ENCODE data around the gene BGLAP. TPM values are rescaled to one million over a fixed set of nuclear protein-coding genes. Genes with fewer than 3 reads are reported as not detected.

The BGLAP gene
- total RNA-seq, 1 donor from 2014 or later, result 2.5 TPM

DNA sequence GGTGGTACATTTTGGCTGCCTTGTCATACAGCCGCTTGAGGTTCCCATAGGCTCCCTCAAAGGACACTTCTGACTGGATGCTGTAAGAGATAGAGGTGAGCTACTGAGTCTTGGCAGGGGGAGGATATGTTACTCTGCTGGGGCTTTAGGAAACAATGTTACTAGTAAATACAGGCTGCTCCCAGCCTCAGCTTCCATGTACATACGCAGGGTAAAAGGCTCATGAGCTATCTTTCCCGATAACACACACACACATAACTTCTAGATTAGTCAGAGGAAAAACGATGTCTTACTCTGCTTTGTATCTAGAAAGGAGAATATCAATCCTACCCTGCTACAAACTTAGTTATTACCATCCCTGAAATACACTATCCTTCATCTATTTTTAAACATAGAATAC lies 26.4 kb downstream of the BGLAP start:
- H3K9me3 Mint-ChIP-seq, result no peaks in the 10 kb centered on the region
- intact Hi-C loops (cut with micrococcal nuclease), result no loop called here
- H3K27ac Mint-ChIP-seq, result no peak overlapping the region
- no peaks in the 10 kb centered on the region for H3K4me1 Mint-ChIP-seq (ENCODE audit: low read depth)
- H3K36me3 Mint-ChIP-seq (ENCODE audit: low read depth), result peaks cover 59% of the 10 kb centered on the region
- H3K27me3 Mint-ChIP-seq (ENCODE audit: insufficient read depth), result no peaks in the 10 kb centered on the region
- no peak for DNase-seq (ENCODE audit: low spot score)
- no peak overlapping the region for H3K4me3 Mint-ChIP-seq

DNA sequence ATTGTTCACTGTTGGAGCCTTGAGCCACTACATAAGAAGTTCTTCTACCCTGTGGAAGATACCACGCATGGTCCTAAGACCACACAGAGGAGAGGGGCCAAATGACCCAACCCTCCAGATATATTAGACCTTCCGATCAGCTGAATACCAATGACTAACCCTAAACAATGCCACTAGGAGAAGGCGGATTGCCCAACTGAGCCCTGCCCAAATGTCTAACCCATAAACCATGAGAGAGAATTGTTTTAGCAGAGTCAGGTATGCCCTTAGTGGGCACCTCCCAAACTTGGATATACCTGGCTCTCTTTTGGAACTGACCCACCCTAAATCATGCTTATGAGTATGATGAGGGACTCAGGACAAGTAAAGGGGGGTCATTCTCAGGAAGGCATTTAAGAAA lies 28.3 kb downstream of the BGLAP start:
- H3K4me3 Mint-ChIP-seq, result no peak overlapping the region
- intact Hi-C loops (cut with micrococcal nuclease), result no loop called here
- H3K36me3 Mint-ChIP-seq (ENCODE audit: low read depth), result peaks cover 59% of the 10 kb centered on the region
- H3K27ac Mint-ChIP-seq, result no peak overlapping the region
- H3K27me3 Mint-ChIP-seq (ENCODE audit: insufficient read depth), result no peaks in the 10 kb centered on the region
- H3K9me3 Mint-ChIP-seq, result no peaks in the 10 kb centered on the region
- DNase-seq (ENCODE audit: low spot score), result no peak
- H3K4me1 Mint-ChIP-seq (ENCODE audit: low read depth), result no peaks in the 10 kb centered on the region

DNA sequence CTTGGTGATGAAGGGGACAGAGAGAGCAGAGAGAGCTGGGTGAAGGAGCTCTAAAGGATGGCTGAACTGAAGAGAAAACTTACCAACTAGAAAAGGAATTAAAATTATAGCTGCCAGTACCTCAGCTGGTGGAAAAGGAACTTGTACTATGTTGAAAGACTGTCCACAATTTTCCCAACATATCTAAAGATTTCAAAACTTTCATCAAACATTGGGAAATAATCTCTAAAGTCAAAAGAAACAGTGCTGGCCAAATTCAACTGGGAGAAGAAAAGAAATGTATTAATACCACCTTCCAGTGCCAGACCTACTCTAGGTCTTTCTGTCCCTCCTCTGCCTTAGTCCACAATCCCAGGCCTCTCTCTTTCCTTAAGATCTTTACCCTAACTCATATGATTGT lies 34.5 kb downstream of the BGLAP start:
- H3K27me3 Mint-ChIP-seq (ENCODE audit: insufficient read depth), result peaks cover 1% of the 10 kb centered on the region
- H3K27ac Mint-ChIP-seq, result no peak overlapping the region
- intact Hi-C loops (cut with micrococcal nuclease), result no loop called here
- H3K36me3 Mint-ChIP-seq (ENCODE audit: low read depth), result peaks cover 53% of the 10 kb centered on the region
- H3K4me3 Mint-ChIP-seq, result no peak overlapping the region
- no peaks in the 10 kb centered on the region for H3K9me3 Mint-ChIP-seq
- peaks cover 18% of the 10 kb centered on the region for H3K4me1 Mint-ChIP-seq (ENCODE audit: low read depth)
- DNase-seq (ENCODE audit: low spot score), result no peak

DNA sequence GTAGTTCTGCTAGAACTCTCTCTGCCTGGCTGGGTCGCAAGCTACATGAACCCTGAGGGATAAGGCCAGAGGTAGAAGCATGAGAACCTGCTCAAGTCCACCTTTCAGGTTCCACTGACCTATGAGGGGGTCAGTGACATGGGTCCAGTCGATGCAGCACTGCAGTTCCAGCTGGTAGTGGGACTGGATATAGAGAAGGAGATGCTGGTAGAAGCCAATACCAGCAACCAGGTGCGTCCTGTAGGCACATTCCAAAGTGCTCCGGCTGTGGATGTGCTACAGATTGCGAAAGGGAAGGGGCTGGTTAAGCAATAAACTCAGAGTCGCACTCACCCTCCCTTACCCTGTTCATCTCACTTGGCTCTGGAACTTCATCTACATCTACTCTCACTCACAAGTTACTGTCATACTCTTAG lies 35.0 kb downstream of the BGLAP start:
- no peak for DNase-seq (ENCODE audit: low spot score)
- H3K27ac Mint-ChIP-seq, result no peak overlapping the region
- intact Hi-C loops (cut with micrococcal nuclease), result no loop called here
- H3K9me3 Mint-ChIP-seq, result no peaks in the 10 kb centered on the region
- H3K4me1 Mint-ChIP-seq (ENCODE audit: low read depth), result peaks cover 21% of the 10 kb centered on the region
- peaks cover 50% of the 10 kb centered on the region for H3K36me3 Mint-ChIP-seq (ENCODE audit: low read depth)
- no peak overlapping the region for H3K4me3 Mint-ChIP-seq
- peaks cover 1% of the 10 kb centered on the region for H3K27me3 Mint-ChIP-seq (ENCODE audit: insufficient read depth)

DNA sequence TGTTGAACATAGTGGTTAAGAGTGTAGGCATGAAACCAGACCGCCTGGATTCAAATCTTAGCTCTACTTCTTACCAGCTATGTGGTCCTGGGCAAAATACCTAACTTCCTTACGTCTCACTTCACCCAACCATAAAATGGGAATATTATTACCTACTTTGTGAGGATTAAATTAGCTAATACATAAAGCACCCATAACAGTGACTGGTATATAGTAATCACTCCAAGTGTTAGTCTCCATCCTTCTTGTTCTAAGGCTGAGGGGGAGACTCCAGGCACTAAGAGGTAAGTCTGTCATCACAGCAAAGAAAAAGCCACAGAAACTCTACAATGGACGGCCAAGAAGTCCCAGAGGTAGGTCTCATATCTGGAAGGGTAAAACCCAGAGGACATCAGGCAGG lies 37.9 kb downstream of the BGLAP start:
- peak overlapping the region; percentile 50 for H3K27ac Mint-ChIP-seq
- peaks cover 1% of the 10 kb centered on the region for H3K27me3 Mint-ChIP-seq (ENCODE audit: insufficient read depth)
- H3K36me3 Mint-ChIP-seq (ENCODE audit: low read depth), result peaks cover 29% of the 10 kb centered on the region
- no peak for DNase-seq (ENCODE audit: low spot score)
- peaks cover 42% of the 10 kb centered on the region for H3K4me1 Mint-ChIP-seq (ENCODE audit: low read depth)
- intact Hi-C loops (cut with micrococcal nuclease), result loop anchor here (5.0 kb wide), 3 partner anchors 167 to 1143 kb away; partner anchors contain the start of genes IQGAP3 and SLC50A1
- peak overlapping the region; percentile 17 for H3K4me3 Mint-ChIP-seq
- no peaks in the 10 kb centered on the region for H3K9me3 Mint-ChIP-seq

DNA sequence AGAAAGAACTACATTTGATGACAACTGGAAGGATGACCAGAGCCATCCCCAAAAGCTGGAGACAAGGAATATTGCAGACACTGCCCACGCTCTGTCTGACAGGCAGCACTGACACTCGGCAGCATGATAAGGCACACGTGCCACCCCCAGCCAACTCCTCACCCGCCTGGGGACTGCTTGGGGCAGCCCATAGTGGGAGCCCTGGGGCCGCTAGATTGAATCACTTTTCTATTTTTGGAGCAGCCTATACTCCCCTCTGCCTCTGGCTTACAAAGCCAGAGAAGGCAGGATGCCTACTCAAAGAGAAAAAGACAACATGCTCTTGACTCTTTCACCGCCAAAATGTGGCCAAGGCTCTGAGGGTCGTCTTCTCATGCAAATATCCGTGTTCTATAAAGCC lies 39.3 kb downstream of the BGLAP start:
- no peak for DNase-seq (ENCODE audit: low spot score)
- Mint-ChIP-seq H3K27ac (peak overlapping the region; percentile 93), H3K4me3 (peak overlapping the region; percentile 91), H3K27me3 (ENCODE audit: insufficient read depth) (peaks cover 1% of the 10 kb centered on the region), H3K9me3 (no peaks in the 10 kb centered on the region), H3K36me3 (ENCODE audit: low read depth) (peaks cover 26% of the 10 kb centered on the region), H3K4me1 (ENCODE audit: low read depth) (peaks cover 44% of the 10 kb centered on the region)
- intact Hi-C loops (cut with micrococcal nuclease), result loop anchor here (5.0 kb wide), 3 partner anchors 166 to 1144 kb away; partner anchors contain the start of genes IQGAP3 and SLC50A1

DNA sequence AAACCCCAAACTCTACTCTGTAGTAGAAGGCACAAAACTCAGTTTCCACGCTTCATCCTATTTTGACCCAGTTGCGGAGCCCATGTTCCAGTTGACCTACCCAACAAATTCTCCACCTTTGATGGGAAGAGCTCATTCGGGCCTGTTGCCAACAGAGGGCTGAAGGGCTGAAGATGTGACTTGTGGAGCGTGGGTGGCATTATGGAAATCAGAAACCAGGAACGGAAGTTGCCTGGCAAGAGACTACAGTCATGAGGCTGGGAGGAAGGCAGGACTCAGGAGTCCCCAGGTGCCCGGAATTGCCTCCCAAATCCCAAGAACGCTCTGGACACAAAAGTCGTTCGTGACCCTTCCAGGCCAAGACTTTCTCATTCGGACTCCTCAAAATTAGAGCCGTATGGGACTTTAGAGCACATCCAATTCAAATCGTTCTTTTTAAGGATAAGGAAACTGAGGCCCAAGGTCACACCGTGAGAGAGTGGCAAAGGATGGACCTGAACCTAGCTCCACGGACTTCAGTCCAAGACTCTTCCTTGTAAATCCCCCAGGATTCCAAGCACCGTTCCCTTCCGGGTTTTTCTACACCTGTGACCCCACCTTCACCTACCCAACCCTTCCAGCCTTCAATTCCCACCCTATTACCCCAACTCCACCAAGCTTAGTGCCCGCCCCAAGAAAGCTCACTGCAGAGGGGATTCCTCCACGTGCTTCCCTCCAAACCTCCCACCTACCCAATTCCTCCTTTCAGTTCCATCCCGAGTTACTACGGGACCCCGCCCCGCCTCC lies 39.9 kb downstream of the BGLAP start:
- peaks cover 44% of the 10 kb centered on the region for H3K4me1 Mint-ChIP-seq (ENCODE audit: low read depth)
- peak overlapping the region; percentile 93 for H3K27ac Mint-ChIP-seq
- H3K36me3 Mint-ChIP-seq (ENCODE audit: low read depth), result peaks cover 24% of the 10 kb centered on the region
- intact Hi-C loops (cut with micrococcal nuclease), result loop anchor here (1.0 to 5.0 kb wide), 14 partner anchors 13 to 1145 kb away; partner anchors contain the start of genes CCT3, GLMP, IQGAP3 and KHDC4
- peaks cover 1% of the 10 kb centered on the region for H3K27me3 Mint-ChIP-seq (ENCODE audit: insufficient read depth)
- no peaks in the 10 kb centered on the region for H3K9me3 Mint-ChIP-seq
- DNase-seq (ENCODE audit: low spot score), result no peak
- H3K4me3 Mint-ChIP-seq, result peak overlapping the region; percentile 91

DNA sequence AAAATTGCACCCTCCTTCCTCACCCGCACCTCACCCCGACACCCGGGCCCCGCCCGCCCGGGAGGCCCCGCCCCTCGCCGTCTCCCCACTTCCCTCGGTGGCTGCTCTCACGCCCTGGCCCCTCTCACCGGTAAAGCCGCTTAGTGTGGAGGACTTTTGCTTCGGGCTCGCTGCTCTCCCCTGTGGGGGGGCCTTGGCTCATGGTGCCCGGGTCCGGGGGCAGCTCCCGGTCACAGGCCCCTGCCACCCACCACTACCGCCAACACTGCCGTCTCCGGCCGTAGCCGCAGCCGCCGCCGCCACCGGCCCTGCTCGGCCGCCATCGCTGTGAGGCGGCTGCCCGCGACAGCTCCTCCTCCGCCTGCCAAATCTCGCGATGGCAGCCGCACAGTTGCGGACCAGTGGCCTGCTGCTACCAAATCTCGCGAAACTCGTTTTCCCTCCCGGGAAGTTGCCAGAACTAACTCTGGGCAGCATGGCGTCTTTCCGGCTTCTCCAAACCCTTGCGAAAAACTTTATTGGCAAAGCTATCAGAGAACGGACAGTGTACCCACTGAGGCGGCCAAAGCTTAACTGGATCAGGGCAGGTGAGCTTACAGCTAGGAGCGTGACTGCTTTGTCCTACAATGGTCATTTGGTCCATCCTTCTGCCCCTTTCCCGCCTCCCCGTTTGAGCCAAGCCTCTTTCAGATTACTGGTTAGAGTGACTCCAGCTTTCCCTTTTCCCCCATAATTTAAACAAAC lies 40.7 kb downstream of the BGLAP start, which contains the start of gene SMG5:
Gene SMG5 (minus strand): TSS at position 347 of the 744 bp plus-strand sequence. CDS start 145 bp downstream, at position 202.
- Mint-ChIP-seq H3K36me3 (ENCODE audit: low read depth) (peaks cover 18% of the 10 kb centered on the region), H3K27me3 (ENCODE audit: insufficient read depth) (peaks cover 1% of the 10 kb centered on the region)
- peak; percentile 94 for DNase-seq (ENCODE audit: low spot score)

DNA sequence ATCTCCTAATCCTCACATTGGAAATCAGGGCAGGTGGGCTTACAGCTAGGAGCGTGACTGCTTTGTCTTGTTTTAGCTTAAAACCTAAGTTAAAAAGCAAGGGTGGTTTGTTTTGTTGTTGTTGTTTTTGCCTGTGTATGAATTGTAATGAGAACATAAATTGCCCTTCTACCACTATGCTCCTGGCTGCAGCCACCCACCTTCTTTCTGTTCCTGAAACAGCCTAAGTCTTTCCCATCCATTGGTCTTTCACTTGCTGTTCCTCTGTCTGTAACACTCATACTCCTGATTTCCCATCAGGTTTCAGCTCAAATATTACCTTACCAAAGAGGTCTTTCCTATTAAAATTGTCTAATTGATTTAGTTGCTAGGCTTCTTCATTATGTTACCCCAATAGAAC lies 41.5 kb downstream of the BGLAP start:
- intact Hi-C loops (cut with micrococcal nuclease), result loop anchor here (1.0 to 5.0 kb wide), 6 partner anchors 164 to 1146 kb away; partner anchors contain the start of genes IQGAP3, PRCC, RIT1 and SLC50A1
- H3K27ac Mint-ChIP-seq, result peak overlapping the region; percentile 93
- peaks cover 44% of the 10 kb centered on the region for H3K4me1 Mint-ChIP-seq (ENCODE audit: low read depth)
- H3K27me3 Mint-ChIP-seq (ENCODE audit: insufficient read depth), result no peaks in the 10 kb centered on the region
- no peak for DNase-seq (ENCODE audit: low spot score)
- H3K4me3 Mint-ChIP-seq, result peak overlapping the region; percentile 91
- H3K9me3 Mint-ChIP-seq, result no peaks in the 10 kb centered on the region
- peaks cover 10% of the 10 kb centered on the region for H3K36me3 Mint-ChIP-seq (ENCODE audit: low read depth)

More for the DNA sequence above, 40.7 kb downstream of the BGLAP start, which contains the start of gene SMG5:
- H3K4me1 Mint-ChIP-seq (ENCODE audit: low read depth), result peaks cover 44% of the 10 kb centered on the region
- peak within 1 kb of the TSS; percentile 91 for H3K4me3 Mint-ChIP-seq
- intact Hi-C loops (cut with micrococcal nuclease), result loop anchor here (1.0 to 5.0 kb wide), 15 partner anchors 13 to 1145 kb away; partner anchors contain the start of genes CCT3, GLMP, IQGAP3 and KHDC4
- peak within 1 kb of the TSS; percentile 93 for H3K27ac Mint-ChIP-seq
- no peaks in the 10 kb centered on the region for H3K9me3 Mint-ChIP-seq

DNA sequence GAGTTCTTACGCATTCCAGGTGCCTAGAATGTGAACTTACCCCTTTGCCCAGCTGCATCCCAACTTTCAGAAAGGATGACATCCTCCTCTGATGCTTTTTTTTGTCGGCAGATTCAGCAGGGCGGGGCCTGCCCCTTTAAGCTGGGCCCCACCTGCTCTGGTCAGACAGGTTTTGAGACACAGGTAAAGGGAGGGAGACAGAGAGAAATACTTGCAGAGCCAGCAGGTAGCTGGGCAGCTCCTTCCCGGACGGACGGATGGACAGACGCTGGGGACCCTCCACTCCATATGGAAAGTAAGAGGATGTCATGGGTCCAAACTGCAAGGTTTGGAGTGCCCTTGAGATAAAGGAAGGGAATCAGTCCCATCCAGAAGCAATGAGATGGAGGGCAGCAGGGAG lies 42.1 kb downstream of the BGLAP start, which contains the start of gene TMEM79:
Gene TMEM79 (plus strand): TSS at position 214 of the 400 bp plus-strand sequence. CDS start 902 bp downstream, outside the sequence.
- intact Hi-C loops (cut with micrococcal nuclease), result loop anchor here (5.0 kb wide), 3 partner anchors 163 to 1147 kb away; partner anchors contain the start of genes IQGAP3 and SLC50A1
- peaks cover 10% of the 10 kb centered on the region for H3K36me3 Mint-ChIP-seq (ENCODE audit: low read depth)
- H3K4me1 Mint-ChIP-seq (ENCODE audit: low read depth), result peaks cover 44% of the 10 kb centered on the region
- H3K9me3 Mint-ChIP-seq, result no peaks in the 10 kb centered on the region
- peak within 1 kb of the TSS; percentile 91 for H3K4me3 Mint-ChIP-seq
- H3K27me3 Mint-ChIP-seq (ENCODE audit: insufficient read depth), result no peaks in the 10 kb centered on the region
- peak within 1 kb of the TSS; percentile 93 for H3K27ac Mint-ChIP-seq
- no peak for DNase-seq (ENCODE audit: low spot score)

DNA sequence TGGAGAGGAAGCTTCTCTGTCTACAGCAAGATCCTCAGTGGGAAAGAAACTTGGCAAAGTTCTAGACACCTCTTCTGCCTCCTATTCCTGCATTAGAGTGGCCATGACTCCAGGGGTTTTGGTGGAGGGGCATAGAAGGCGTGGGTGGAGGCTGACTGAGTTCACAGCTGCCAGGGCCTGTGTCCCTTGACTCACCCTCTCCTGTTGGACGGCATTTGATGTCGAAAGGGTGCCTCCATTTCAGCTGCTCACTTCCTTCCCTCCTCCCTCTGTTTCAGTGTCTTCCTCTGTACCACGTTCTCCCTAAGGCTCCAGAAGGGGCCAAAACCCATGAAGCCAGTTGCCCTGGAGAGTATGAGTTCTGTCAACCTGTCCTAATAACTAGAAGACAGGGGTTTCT lies 42.8 kb downstream of the BGLAP start:
- peaks cover 43% of the 10 kb centered on the region for H3K4me1 Mint-ChIP-seq (ENCODE audit: low read depth)
- no peak overlapping the region for H3K27ac Mint-ChIP-seq
- intact Hi-C loops (cut with micrococcal nuclease), result loop anchor here (5.0 kb wide), 3 partner anchors 163 to 1147 kb away; partner anchors contain the start of genes IQGAP3 and SLC50A1

DNA sequence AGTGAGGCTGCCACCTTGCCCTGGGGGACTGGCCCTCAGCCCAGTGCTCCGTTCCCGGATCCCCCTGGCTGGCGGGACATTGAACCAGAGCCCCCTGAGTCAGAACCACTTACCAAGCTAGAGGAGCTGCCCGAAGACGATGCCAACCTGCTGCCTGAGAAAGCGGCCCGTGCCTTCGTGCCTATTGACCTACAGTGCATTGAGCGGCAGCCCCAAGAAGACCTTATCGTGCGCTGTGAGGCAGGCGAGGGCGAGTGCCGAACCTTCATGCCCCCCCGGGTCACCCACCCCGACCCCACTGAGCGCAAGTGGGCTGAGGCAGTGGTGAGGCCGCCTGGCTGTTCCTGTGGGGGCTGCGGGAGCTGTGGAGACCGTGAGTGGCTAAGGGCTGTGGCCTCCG lies 43.5 kb downstream of the BGLAP start:
- H3K36me3 Mint-ChIP-seq (ENCODE audit: low read depth), result peaks cover 14% of the 10 kb centered on the region
- H3K4me3 Mint-ChIP-seq, result no peak overlapping the region
- DNase-seq (ENCODE audit: low spot score), result no peak

More for the DNA sequence above, 42.8 kb downstream of the BGLAP start:
- H3K4me3 Mint-ChIP-seq, result peak overlapping the region; percentile 43
- DNase-seq (ENCODE audit: low spot score), result no peak
- H3K27me3 Mint-ChIP-seq (ENCODE audit: insufficient read depth), result no peaks in the 10 kb centered on the region
- H3K9me3 Mint-ChIP-seq, result no peaks in the 10 kb centered on the region
- peaks cover 13% of the 10 kb centered on the region for H3K36me3 Mint-ChIP-seq (ENCODE audit: low read depth)

More for the DNA sequence above, 43.5 kb downstream of the BGLAP start:
- Mint-ChIP-seq H3K27ac (no peak overlapping the region), H3K4me1 (ENCODE audit: low read depth) (peaks cover 37% of the 10 kb centered on the region), H3K9me3 (no peaks in the 10 kb centered on the region), H3K27me3 (ENCODE audit: insufficient read depth) (no peaks in the 10 kb centered on the region)
- intact Hi-C loops (cut with micrococcal nuclease), result no loop called here
